PFSK-1 (cell line): ENCODE measurements around the gene C2CD2L.

Experiments
- FOXP2 ChIP-seq: optimal IDR thresholded peaks from 2 replicates; pipeline ENCODE3; 2011; ENCODE audit warnings: borderline replicate concordance, control low read depth, inconsistent platforms; ENCODE audit not compliant: insufficient read depth; ENCODE audit errors: extremely low read length, extremely low read depth
- POLR2AphosphoS5 ChIP-seq: IDR thresholded peaks from 2 replicates; pipeline ENCODE4 v1.6.1; 2012; ENCODE audit warnings: low read depth, mild to moderate bottlenecking, control low read depth, low read length, moderate library complexity
- REST ChIP-seq, 2 experiments: IDR thresholded peaks; 2 replicates each; pipeline versions ENCODE4 v1.6.1 to v1.8.0; 2011 to 2012; ENCODE audit warnings: low read depth in 2 of 2, low read length in 2 of 2, control low read depth in 1 of 2, inconsistent platforms in 1 of 2, mild to moderate bottlenecking in 1 of 2, moderate library complexity in 1 of 2; ENCODE audit not compliant: insufficient read depth in 1 of 2
- SIN3A ChIP-seq: IDR thresholded peaks from 2 replicates; pipeline ENCODE4 v1.6.1; 2012; ENCODE audit warnings: mild to moderate bottlenecking, low read length, moderate library complexity, borderline replicate concordance; ENCODE audit not compliant: insufficient read depth
- TAF1 ChIP-seq: IDR thresholded peaks from 2 replicates; pipeline ENCODE4 v1.6.1; 2012; ENCODE audit warnings: low read length, control low read depth, borderline replicate concordance; ENCODE audit not compliant: insufficient read depth

- TF ChIP-seq SIN3A = no peak
- TF ChIP-seq REST (IDR thresholded peaks at IDR 0.05; ENCODE audit: insufficient read depth in 1 of 2, low read depth in 2 of 2, low read length in 2 of 2) = no peak
- TF ChIP-seq POLR2AphosphoS5 = no peak
- no peak for TF ChIP-seq TAF1
- no peak for TF ChIP-seq FOXP2
These were observed 3.3 kb downstream of the C2CD2L start for GRCh38 chr11:119110439-119110838.
